Left lung (tissue), 10 donors: ENCODE results near the gene PTPRZ1. TPM values are rescaled to one million over a fixed set of nuclear protein-coding genes. Genes with fewer than 3 reads are reported as not detected.

Experiments
- ATAC-seq: fragments of 200-7000 bp; cut with Tn5 transposase; one replicate; pipeline ENCODE4 v1.9.1; 2020; ENCODE audit warnings: moderate library complexity
- DNase-seq, 4 donors: peaks; one replicate each; pipeline ENCODE4 v3.0.0-alpha.2; 2013 to 2020
- H3K27ac ChIP-seq, 2 donors: fragments of 200-600 bp; sonication (generic) in 1 of 2; one replicate each; pipeline versions ENCODE4 v1.5.0 to v1.8.0; 2020 to 2021
- H3K27me3 ChIP-seq, 2 donors: fragments of 200-600 bp; sonication (generic) in 1 of 2; one replicate each; pipeline versions ENCODE4 v1.5.0 to v1.8.0; 2020 to 2021
- H3K36me3 ChIP-seq, 2 donors: fragments of 200-600 bp; sonication (generic) in 1 of 2; one replicate each; pipeline versions ENCODE4 v1.5.0 to v1.8.0; 2020 to 2021
- H3K4me1 ChIP-seq, 2 donors: fragments of 200-600 bp; one replicate each; pipeline ENCODE4 v1.8.0; 2021
- H3K4me3 ChIP-seq, 2 donors: fragments of 200-600 bp; sonication (generic) in 1 of 2; one replicate each; pipeline versions ENCODE4 v1.5.0 to v1.8.0; 2020 to 2021; ENCODE audit warnings: mild to moderate bottlenecking in 1 of 2
- H3K9me3 ChIP-seq, 2 donors: fragments of 200-600 bp; sonication (generic) in 1 of 2; one replicate each; pipeline versions ENCODE4 v1.5.0 to v1.8.0; 2020 to 2021
- intact Hi-C, 2 donors: fragments of 100-400 bp; cut with DNase I; formaldehyde crosslinking; loops; one replicate each; pipeline versions ENCODE4 v1.11.2 to v1.14.2; 2022
- polyA plus RNA-seq, 6 donors: library from polyadenylated mRNA; unstranded; fragments of 120-200 nt; gene quantifications; one replicate each; pipeline ENCODE4 v1.2.1, GENCODE V29; 2013; ENCODE audit not compliant: insufficient read length in 6 of 6
- total RNA-seq, 2 donors: library from RNA; stranded (reverse); fragmentation: NEBNext Ultra II Directional; extraction: Animal tissue kit (Norgen Biotek cat#: 25700); gene quantifications; one replicate each; pipeline ENCODE4 v1.2.1, GENCODE V29; 2021
- TF ChIP-seq, protein P1 (sequence below), 2 donors: fragments of 200-600 bp; sonication (generic) in 1 of 2; IDR thresholded peaks; one replicate each; pipeline versions ENCODE4 v1.5.0 to v1.8.0; 2021; ENCODE audit warnings: antibody characterized with exemption in 2 of 2
- donor health status: DM: no; HTN: yes; CAD: no.
- donor health status: DM: no; HTN: no; CAD: no.

PTPRZ1 gene
- total and polyA plus RNA-seq, 8 donors: 0.55 to 96.9 (median 68.8) TPM

DNA sequence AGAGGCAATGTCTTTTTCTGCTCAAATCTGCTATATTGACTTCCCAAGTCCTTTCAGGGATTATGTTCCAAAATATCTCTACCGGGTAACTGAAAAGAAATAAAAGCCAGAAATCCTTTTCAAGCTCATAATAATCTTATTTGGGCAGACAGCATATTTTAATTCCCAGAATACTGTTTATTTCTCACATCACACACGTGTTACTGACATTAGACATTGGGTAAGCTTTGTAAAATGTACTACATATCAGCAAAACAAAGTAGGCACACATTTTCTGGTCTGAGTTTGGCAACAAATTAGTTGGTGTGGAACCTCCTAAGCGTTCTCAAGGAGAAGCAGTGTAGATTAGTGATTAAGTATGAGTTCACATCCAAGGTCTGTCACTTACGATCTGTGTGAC is 10.4 kb upstream of the PTPRZ1 start:
- H3K27me3 ChIP-seq: no peaks in the 10 kb centered on the region
- no peaks in the 10 kb centered on the region for H3K9me3 ChIP-seq
- no peak overlapping the region for H3K27ac ChIP-seq
- TF ChIP-seq, protein P1, sequence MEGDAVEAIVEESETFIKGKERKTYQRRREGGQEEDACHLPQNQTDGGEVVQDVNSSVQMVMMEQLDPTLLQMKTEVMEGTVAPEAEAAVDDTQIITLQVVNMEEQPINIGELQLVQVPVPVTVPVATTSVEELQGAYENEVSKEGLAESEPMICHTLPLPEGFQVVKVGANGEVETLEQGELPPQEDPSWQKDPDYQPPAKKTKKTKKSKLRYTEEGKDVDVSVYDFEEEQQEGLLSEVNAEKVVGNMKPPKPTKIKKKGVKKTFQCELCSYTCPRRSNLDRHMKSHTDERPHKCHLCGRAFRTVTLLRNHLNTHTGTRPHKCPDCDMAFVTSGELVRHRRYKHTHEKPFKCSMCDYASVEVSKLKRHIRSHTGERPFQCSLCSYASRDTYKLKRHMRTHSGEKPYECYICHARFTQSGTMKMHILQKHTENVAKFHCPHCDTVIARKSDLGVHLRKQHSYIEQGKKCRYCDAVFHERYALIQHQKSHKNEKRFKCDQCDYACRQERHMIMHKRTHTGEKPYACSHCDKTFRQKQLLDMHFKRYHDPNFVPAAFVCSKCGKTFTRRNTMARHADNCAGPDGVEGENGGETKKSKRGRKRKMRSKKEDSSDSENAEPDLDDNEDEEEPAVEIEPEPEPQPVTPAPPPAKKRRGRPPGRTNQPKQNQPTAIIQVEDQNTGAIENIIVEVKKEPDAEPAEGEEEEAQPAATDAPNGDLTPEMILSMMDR (IDR thresholded peaks at IDR 0.05): no peak
- ATAC-seq (no peak), DNase-seq (no peak)
- intact Hi-C loops: no loop called here
- no peaks in the 10 kb centered on the region for H3K4me1 ChIP-seq
- no peaks in the 10 kb centered on the region for H3K36me3 ChIP-seq
- H3K4me3 ChIP-seq: no peak overlapping the region

DNA sequence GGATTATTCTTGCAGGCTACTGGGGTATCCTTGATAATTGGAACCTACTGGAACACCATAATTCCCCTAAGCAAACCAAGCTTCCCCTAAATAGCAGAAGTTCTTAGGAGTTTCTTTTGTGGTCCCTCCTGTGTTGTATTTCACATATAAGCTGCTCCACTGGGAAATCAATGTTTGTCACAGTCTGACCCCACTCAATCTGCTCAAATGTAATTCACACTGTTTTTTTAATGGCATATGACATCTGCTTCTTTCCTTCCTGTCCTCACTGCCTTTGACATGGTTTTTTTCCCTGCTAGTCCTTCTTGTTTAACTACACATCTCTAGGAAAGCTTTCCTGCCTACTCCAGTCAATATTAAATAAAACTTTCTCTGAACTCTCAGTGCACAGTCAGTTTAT is 1.8 kb upstream of the PTPRZ1 start:
- Histone ChIP-seq H3K9me3 (no peaks in the 10 kb centered on the region), H3K27me3 (peaks cover 28 to 49% of the 10 kb centered on the region in 2 donors), H3K27ac (no peak overlapping the region), H3K4me3 (no peak overlapping the region), H3K36me3 (no peaks in the 10 kb centered on the region), H3K4me1 (no peaks in the 10 kb centered on the region)
- intact Hi-C loops: no loop called here
- ATAC-seq: no peak
- DNase-seq: no peak
- TF ChIP-seq, protein P1 (IDR thresholded peaks at IDR 0.05): no peak

DNA sequence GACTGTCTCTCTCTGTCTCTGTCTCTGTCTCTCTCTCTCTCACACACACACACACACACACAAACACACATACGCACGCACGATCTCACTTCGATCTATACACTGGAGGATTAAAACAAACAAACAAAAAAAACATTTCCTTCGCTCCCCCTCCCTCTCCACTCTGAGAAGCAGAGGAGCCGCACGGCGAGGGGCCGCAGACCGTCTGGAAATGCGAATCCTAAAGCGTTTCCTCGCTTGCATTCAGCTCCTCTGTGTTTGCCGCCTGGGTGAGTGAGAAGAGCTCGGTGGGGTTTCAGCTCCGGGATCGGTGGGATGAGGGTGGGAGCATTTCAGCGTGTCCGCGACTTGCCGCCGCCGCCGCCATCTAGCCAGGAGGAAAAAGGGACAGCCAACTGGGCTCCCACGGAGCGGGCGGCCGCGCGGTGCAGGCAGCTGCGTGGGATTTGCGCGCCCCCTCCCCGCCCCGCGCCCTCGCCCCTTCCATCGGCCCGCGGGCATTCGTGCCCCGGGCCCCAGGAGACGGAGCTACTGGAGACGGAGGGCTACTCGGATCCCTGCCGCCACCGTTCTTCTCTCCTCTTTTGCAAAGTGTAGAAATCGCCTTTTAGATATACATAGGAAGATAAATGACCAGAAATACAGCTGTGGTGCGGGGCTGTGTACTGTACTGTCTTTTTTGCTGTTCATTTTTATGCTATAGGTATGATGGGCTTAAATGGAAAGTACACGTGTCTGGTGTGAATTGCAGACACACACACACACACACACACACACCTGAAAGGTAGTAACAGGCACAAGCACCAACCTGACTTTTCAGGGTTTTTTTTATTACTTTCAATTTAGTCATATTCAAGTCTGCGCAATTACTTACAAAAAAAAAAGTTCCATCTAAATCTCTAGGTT is 581 bp downstream of the PTPRZ1 start:
- peak; percentile 58 for ATAC-seq
- H3K36me3 ChIP-seq: no peaks in the 10 kb centered on the region
- no peaks in the 10 kb centered on the region for H3K4me1 ChIP-seq
- H3K27me3 ChIP-seq: peaks cover 28 to 49% of the 10 kb centered on the region in 2 donors
- H3K27ac ChIP-seq: no peak overlapping the region
- peak overlapping the region; percentile 27 to 35 for H3K4me3 ChIP-seq
- TF ChIP-seq, protein P1 (IDR thresholded peaks at IDR 0.05): no peak
- intact Hi-C loops: no loop called here
- peak in 2 of 4 donors; percentile 31 to 73 for DNase-seq
- H3K9me3 ChIP-seq: no peaks in the 10 kb centered on the region

DNA sequence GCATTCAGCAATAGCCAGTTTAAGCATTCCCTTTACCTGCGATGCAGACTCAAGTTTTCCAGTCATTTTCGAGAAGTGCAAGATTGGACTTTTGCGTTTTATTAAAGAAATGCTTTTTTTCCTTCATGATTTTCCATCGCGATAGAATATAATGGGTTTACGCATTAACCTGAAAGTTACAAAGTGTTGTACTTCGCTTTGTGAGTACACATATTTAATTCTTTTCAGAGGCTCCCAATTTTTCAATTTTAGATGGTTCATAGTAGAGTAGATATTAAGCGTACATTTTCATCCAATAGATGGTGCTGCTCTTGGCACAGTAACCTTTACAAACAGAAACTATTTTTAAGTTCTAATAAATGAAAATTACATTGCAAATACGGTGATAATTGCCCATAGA is 1.3 kb downstream of the PTPRZ1 start:
- Histone ChIP-seq H3K27ac (no peak overlapping the region), H3K4me3 (peak overlapping the region in 1 of 2 donors; percentile 35), H3K36me3 (no peaks in the 10 kb centered on the region), H3K4me1 (no peaks in the 10 kb centered on the region), H3K9me3 (no peaks in the 10 kb centered on the region), H3K27me3 (peaks cover 28 to 49% of the 10 kb centered on the region in 2 donors)
- intact Hi-C loops: no loop called here
- peak in 1 of 4 donors; percentile 4 for DNase-seq
- TF ChIP-seq, protein P1 (IDR thresholded peaks at IDR 0.05): no peak
- ATAC-seq: no peak

DNA sequence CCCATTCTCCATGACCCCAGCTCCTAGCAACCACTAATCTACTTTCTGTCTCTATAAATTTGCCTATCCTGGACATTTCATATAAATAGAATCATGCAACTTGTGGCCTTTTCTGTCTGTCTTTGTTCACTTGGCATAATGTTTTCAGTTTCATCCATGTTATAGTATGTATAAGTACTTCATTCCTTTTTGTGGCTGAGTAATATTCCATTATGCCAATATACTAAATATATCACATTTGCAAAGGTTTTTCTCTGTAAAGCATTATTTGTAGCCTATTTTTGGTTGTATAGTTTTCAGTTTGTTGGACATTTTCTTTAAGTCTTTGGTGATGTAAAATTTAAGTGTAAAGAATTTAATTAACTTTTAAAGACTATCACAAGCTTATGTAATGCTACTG is 2.2 kb downstream of the PTPRZ1 start:
- no peaks in the 10 kb centered on the region for H3K36me3 ChIP-seq
- H3K9me3 ChIP-seq: no peaks in the 10 kb centered on the region
- peaks cover 28 to 49% of the 10 kb centered on the region in 2 donors for H3K27me3 ChIP-seq
- no peak for ATAC-seq
- DNase-seq: no peak
- H3K27ac ChIP-seq: no peak overlapping the region
- TF ChIP-seq, protein P1 (IDR thresholded peaks at IDR 0.05): no peak
- no peak overlapping the region for H3K4me3 ChIP-seq
- no peaks in the 10 kb centered on the region for H3K4me1 ChIP-seq
- intact Hi-C loops: no loop called here
